Endothelial cell of umbilical vein (primary cell): ENCODE results near the gene ARPC2. TPM values are rescaled to one million over a fixed set of nuclear protein-coding genes. Genes with fewer than 3 reads are reported as not detected.

ENCODE experiments used
- BruUV-seq: library from RNA; stranded (reverse); fragments of 400-500 nt; replicated peaks from 2 replicates; lab custom pipeline; 2021; lab: Mats Ljungman, UMichigan
- CTCF ChIA-PET: fragments of 300-600, 350-600 bp; sonication (Branson Sonifier 250); formaldehyde crosslinking; loops from one replicate; lab custom pipeline; 2021; ENCODE audit warnings: antibody characterized with exemption, inconsistent platforms; lab: Charles Lee
- POLR2A ChIA-PET: fragments of 300-600, 350-600 bp; sonication (Branson Sonifier 250); formaldehyde crosslinking; loops from one replicate; lab custom pipeline; 2021; ENCODE audit warnings: antibody characterized with exemption, inconsistent platforms; lab: Charles Lee
- DNase-seq: peaks from one replicate; pipeline ENCODE4 v3.0.0-alpha.2; 2011; ENCODE audit warnings: low read depth, low spot score
- FAIRE-seq: peaks from 2 replicates; lab custom pipeline; 2011; peaks lifted over from hg19 to GRCh38; lab: Jason Lieb, UNC
- H2AFZ ChIP-seq: 2 replicates; pipeline ENCODE4 v1.6.0; 2012; ENCODE audit warnings: low read depth, low read length, control low read depth, inconsistent platforms
- H3K27ac ChIP-seq: 2 replicates; pipeline ENCODE4 v1.5.1; 2011; ENCODE audit warnings: low read depth, mild to moderate bottlenecking, control low read depth, low read length, moderate library complexity; ENCODE audit not compliant: insufficient read depth
- H3K27me3 ChIP-seq, 2 experiments: 2 replicates each; pipeline versions ENCODE4 v1.6.0 to v1.6.1; 2011; ENCODE audit warnings: low read length in 2 of 2, mixed read lengths in 1 of 2; ENCODE audit not compliant: control insufficient read depth in 2 of 2, insufficient read depth in 2 of 2
- H3K36me3 ChIP-seq, 2 experiments: 2 replicates in 1 of 2; 3 replicates in 1 of 2; pipeline ENCODE4 v1.5.1; 2011; ENCODE audit warnings: low read length in 2 of 2, mild to moderate bottlenecking in 1 of 2, moderate library complexity in 1 of 2; ENCODE audit not compliant: control insufficient read depth in 2 of 2, insufficient read depth in 2 of 2; ENCODE audit errors: extremely low read depth in 1 of 2
- H3K4me1 ChIP-seq: 3 replicates; pipeline ENCODE4 v1.5.1; 2011; ENCODE audit warnings: mild to moderate bottlenecking, low read length; ENCODE audit not compliant: control insufficient read depth, insufficient read depth; ENCODE audit errors: extremely low read depth
- H3K4me2 ChIP-seq: 2 replicates; pipeline ENCODE4 v1.6.1; 2011; ENCODE audit warnings: low read length, control low read depth, mixed read lengths; ENCODE audit not compliant: insufficient read depth
- H3K4me3 ChIP-seq, 3 experiments: fragments of 200-600 bp in 1 of 3; sonication (generic), shearing (Covaris generic) in 1 of 3; replicated peaks in 1 of 3; 2 replicates each; pipeline ENCODE4 v1.5.1; 2011 to 2016; ENCODE audit warnings: control low read depth in 3 of 3, low read length in 3 of 3, mild to moderate bottlenecking in 2 of 3, inconsistent platforms in 1 of 3, low read depth in 1 of 3, moderate library complexity in 1 of 3; ENCODE audit not compliant: insufficient read depth in 1 of 3
- H3K79me2 ChIP-seq: 2 replicates; pipeline ENCODE4 v1.6.0; 2012; ENCODE audit warnings: low read length, inconsistent platforms; ENCODE audit not compliant: control insufficient read depth, insufficient read depth
- H3K9ac ChIP-seq: replicated peaks from 2 replicates; pipeline ENCODE3; 2011; ENCODE audit warnings: low read length, control low read depth; ENCODE audit not compliant: insufficient read depth; ENCODE audit errors: extremely low read depth
- H3K9me1 ChIP-seq: replicated peaks from 3 replicates; pipeline ENCODE4 v1.6.0; 2011; ENCODE audit warnings: mild to moderate bottlenecking, low read length; ENCODE audit not compliant: control insufficient read depth, insufficient read depth; ENCODE audit errors: extremely low read depth
- H3K9me3 ChIP-seq: replicated peaks from 2 replicates; pipeline ENCODE4 v1.5.1; 2012; ENCODE audit warnings: low read length, inconsistent platforms; ENCODE audit not compliant: control insufficient read depth, insufficient read depth
- H4K20me1 ChIP-seq: replicated peaks from 2 replicates; pipeline ENCODE3; 2011; ENCODE audit warnings: mild to moderate bottlenecking, low read length; ENCODE audit not compliant: control insufficient read depth, insufficient read depth; ENCODE audit errors: extremely low read depth
- CTCF ChIP-seq, 2 donors: IDR thresholded peaks; 1 replicate in 1 of 2; 2 replicates in 1 of 2; pipeline ENCODE4 v1.5.1; 2011; ENCODE audit warnings: low read length in 2 of 2, mild to moderate bottlenecking in 2 of 2, moderate library complexity in 2 of 2, control low read depth in 1 of 2, inconsistent platforms in 1 of 2, low read depth in 1 of 2; ENCODE audit not compliant: insufficient read depth in 1 of 2; ENCODE audit errors: extremely low read depth in 1 of 2
- EZH2 ChIP-seq: IDR thresholded peaks from 2 replicates; pipeline ENCODE4 v1.6.1; 2012; ENCODE audit warnings: borderline replicate concordance, low read depth, mild to moderate bottlenecking, moderate library complexity, low read length, inconsistent platforms; ENCODE audit not compliant: severe bottlenecking
- FOS ChIP-seq: IDR thresholded peaks from 2 replicates; pipeline ENCODE4 v1.6.1; 2011; ENCODE audit warnings: mild to moderate bottlenecking, low read length, moderate library complexity, borderline replicate concordance; ENCODE audit not compliant: insufficient read depth
- GATA2 ChIP-seq: IDR thresholded peaks from 2 replicates; pipeline ENCODE4 v1.7.0; 2011; ENCODE audit warnings: low read depth, mild to moderate bottlenecking, moderate library complexity, mixed read lengths, low read length; ENCODE audit not compliant: insufficient read length, insufficient read depth
- JUN ChIP-seq: IDR thresholded peaks from 2 replicates; pipeline ENCODE4 v1.6.1; 2011; ENCODE audit warnings: borderline replicate concordance, low read depth; ENCODE audit not compliant: insufficient read length, insufficient read depth
- MAX ChIP-seq: IDR thresholded peaks from 2 replicates; pipeline ENCODE4 v1.6.1; 2011; ENCODE audit not compliant: insufficient read depth, insufficient read length
- MYC ChIP-seq: IDR thresholded peaks from one replicate; pipeline ENCODE4 v1.6.1; 2011; ENCODE audit warnings: mild to moderate bottlenecking, low read depth, low read length
- POLR2A ChIP-seq: IDR thresholded peaks from 2 replicates; pipeline ENCODE4 v1.6.1; 2012; ENCODE audit warnings: low read depth, mild to moderate bottlenecking, control low read depth, low read length
- POLR2AphosphoS5 ChIP-seq: IDR thresholded peaks from 2 replicates; pipeline ENCODE4 v1.6.1; 2012; ENCODE audit warnings: low read depth, mild to moderate bottlenecking, control low read depth, low read length, moderate library complexity; ENCODE audit not compliant: insufficient read depth
- dilution Hi-C: fragments of 300-500 bp; cut with MboI; formaldehyde crosslinking; loops from one replicate; pipeline ENCODE4 v1.15.0; 2019; ENCODE audit warnings: low sequenced_read_pairs; ENCODE audit not compliant: extremely low pct_ligation_motif_present
- intact Hi-C: fragments of 100-400 bp; cut with micrococcal nuclease; formaldehyde crosslinking; loops from one replicate; pipeline ENCODE4 v1.10.0; 2022
- polyA plus RNA-seq, 4 experiments: library from polyadenylated mRNA; depleted of rRNA in 3 of 4; stranded (reverse) in 3 of 4; unstranded in 1 of 4; fragments of >200 nt; gene quantifications; 2 replicates each; pipeline versions ENCODE4 v1.2.1 to v1.2.3, GENCODE V29; 2011 to 2012; ENCODE audit warnings: missing spikeins in 1 of 4
- total RNA-seq: library from RNA; stranded (reverse); gene quantifications from 2 replicates; pipeline ENCODE4 v1.2.3, GENCODE V29; 2021

Gene ARPC2
- total and polyA plus RNA-seq, 2 donors (not counting 3 experiments of a cell fraction or from before 2014, with no cell fraction given), result 417 to 455 TPM

- Histone ChIP-seq H3K79me2 (peaks cover 20% of the 10 kb centered on the region), H3K4me1 (no peaks in the 10 kb centered on the region), H3K27me3 (no peaks in the 10 kb centered on the region), H3K9ac (no peak overlapping the region), H2AFZ (no peak overlapping the region), H3K27ac (no peak overlapping the region), H4K20me1 (peaks cover 3% of the 10 kb centered on the region), H3K36me3 (peaks cover 54% of the 10 kb centered on the region in 2 experiments), H3K4me2 (no peak overlapping the region), H3K9me1 (no peaks in the 10 kb centered on the region), H3K9me3 (no peaks in the 10 kb centered on the region), H3K4me3 (no peak overlapping the region)
- intact Hi-C loops (no loop called here), dilution Hi-C loops (no loop called here)
- FAIRE-seq, result no peak
- no TSS peak for BruUV-seq
- CTCF ChIA-PET, result no interaction called here
- no peak for DNase-seq
- TF ChIP-seq EZH2, result no peak
- TF ChIP-seq POLR2AphosphoS5, result no peak
- TF ChIP-seq GATA2, result no peak
- no peak for TF ChIP-seq MAX
- no peak for TF ChIP-seq JUN
- no peak for TF ChIP-seq MYC
- TF ChIP-seq FOS, result no peak
- no peak for TF ChIP-seq POLR2A
- TF ChIP-seq CTCF (IDR thresholded peaks at IDR 0.05; ENCODE audit: extremely low read depth in 1 of 2, insufficient read depth in 1 of 2, low read depth in 1 of 2, low read length in 2 of 2), result no peak
- POLR2A ChIA-PET, result no interaction called here
Measured at GRCh38 chr2:218244204-218244603, 27.2 kb downstream of the ARPC2 start.
